GM19438 (cell line): Measurements from ENCODE around the gene MAMLD1.

Experiments used
- ATAC-seq: cut with Tn5 transposase; IDR thresholded peaks from one replicate; pipeline ENCODE4 v1.9.1; 2021; ENCODE audit warnings: low read depth; ENCODE audit not compliant: unreplicated experiment

The MAMLD1 gene

GRCh38 chrX:150525061-150525919 lies 162.2 kb downstream of the MAMLD1 start:
- ATAC-seq, result no peak

- ATAC-seq, result no peak
Observed at GRCh38 chrX:150526692-150527091, 163.6 kb downstream of the MAMLD1 start.

GRCh38 chrX:150527108-150527507 lies 164.0 kb downstream of the MAMLD1 start:
- no peak for ATAC-seq

GRCh38 chrX:150529587-150529986 lies 166.5 kb downstream of the MAMLD1 start:
- ATAC-seq, result no peak

GRCh38 chrX:150530821-150531220 lies 167.7 kb downstream of the MAMLD1 start:
- no peak for ATAC-seq

GRCh38 chrX:150531467-150531866 lies 168.3 kb downstream of the MAMLD1 start:
- no peak for ATAC-seq

- no peak for ATAC-seq
Observed at GRCh38 chrX:150533863-150534262, 170.7 kb downstream of the MAMLD1 start.

- ATAC-seq, result no peak
Observed at GRCh38 chrX:150536455-150537116, 173.5 kb downstream of the MAMLD1 start.

GRCh38 chrX:150537851-150538250 lies 174.7 kb downstream of the MAMLD1 start:
- no peak for ATAC-seq

- no peak for ATAC-seq
Observed at GRCh38 chrX:150540965-150541364, 177.8 kb downstream of the MAMLD1 start.

GRCh38 chrX:150542846-150543229 lies 179.7 kb downstream of the MAMLD1 start:
- peak; percentile 14 for ATAC-seq

GRCh38 chrX:150543230-150544155 lies 180.4 kb downstream of the MAMLD1 start:
- peak; percentile 51 for ATAC-seq

GRCh38 chrX:150544222-150544787 lies 181.2 kb downstream of the MAMLD1 start:
- ATAC-seq, result no peak

GRCh38 chrX:150544835-150545770 lies 182.0 kb downstream of the MAMLD1 start:
- ATAC-seq, result no peak

- ATAC-seq, result no peak
Observed at GRCh38 chrX:150546711-150547153, 183.6 kb downstream of the MAMLD1 start.

- ATAC-seq, result peak; percentile 60
Observed at GRCh38 chrX:150547375-150548115, 184.4 kb downstream of the MAMLD1 start.

GRCh38 chrX:150548251-150548650 lies 185.1 kb downstream of the MAMLD1 start:
- ATAC-seq, result no peak

- no peak for ATAC-seq
Observed at GRCh38 chrX:150548684-150549083, 185.6 kb downstream of the MAMLD1 start.

GRCh38 chrX:150551963-150552362 lies 188.8 kb downstream of the MAMLD1 start:
- ATAC-seq, result no peak
